HT-29 (cell line): Measurements from ENCODE around the gene PDE7B. TPM values are rescaled to one million over a fixed set of nuclear protein-coding genes. Genes with fewer than 3 reads are reported as not detected.

ENCODE experiments used
- DNase-seq: peaks from one replicate; pipeline ENCODE4 v3.0.0-alpha.2; 2015; ENCODE audit warnings: low spot score
- total RNA-seq: library from RNA; depleted of rRNA; stranded (reverse); fragments of >200 nt; shearing (Covaris generic); gene quantifications from 2 replicates; pipeline ENCODE4 v1.2.3, GENCODE V29; 2014; rRNA removed

Gene PDE7B
- not detected in 2 replicates for total RNA-seq

GRCh38 chr6:135851442-135852271 is at the start of gene PDE7B:
TSS of gene PDE7B (plus strand) at chr6:135851701.
- peak; percentile 45 for DNase-seq

GRCh38 chr6:135801755-135802465 is 49.6 kb upstream of the PDE7B start:
- DNase-seq = no peak

GRCh38 chr6:135810486-135810885 is 41.0 kb upstream of the PDE7B start:
- no peak for DNase-seq

- no peak for DNase-seq
Measured at GRCh38 chr6:135811170-135811569, 40.3 kb upstream of the PDE7B start.

GRCh38 chr6:135811644-135812526 is 39.6 kb upstream of the PDE7B start:
- no peak for DNase-seq

- DNase-seq = no peak
Measured at GRCh38 chr6:135813401-135813800, 38.1 kb upstream of the PDE7B start.

- DNase-seq = no peak
Measured at GRCh38 chr6:135814043-135814442, 37.5 kb upstream of the PDE7B start.

GRCh38 chr6:135815216-135815615 is 36.3 kb upstream of the PDE7B start:
- no peak for DNase-seq

GRCh38 chr6:135817035-135817434 is 34.5 kb upstream of the PDE7B start:
- no peak for DNase-seq

GRCh38 chr6:135819665-135820064 is 31.8 kb upstream of the PDE7B start:
- DNase-seq = no peak

GRCh38 chr6:135820340-135820739 is 31.2 kb upstream of the PDE7B start:
- no peak for DNase-seq

GRCh38 chr6:135823851-135824250 is 27.6 kb upstream of the PDE7B start:
- no peak for DNase-seq

GRCh38 chr6:135826236-135826804 is 25.2 kb upstream of the PDE7B start:
- DNase-seq = no peak

- DNase-seq = no peak
Measured at GRCh38 chr6:135828021-135828420, 23.5 kb upstream of the PDE7B start.

- no peak for DNase-seq
Measured at GRCh38 chr6:135830452-135830881, 21.0 kb upstream of the PDE7B start.

GRCh38 chr6:135831016-135831415 is 20.5 kb upstream of the PDE7B start:
- DNase-seq = no peak

GRCh38 chr6:135832166-135832565 is 19.3 kb upstream of the PDE7B start:
- no peak for DNase-seq

GRCh38 chr6:135833771-135834170 is 17.7 kb upstream of the PDE7B start:
- DNase-seq = no peak

- no peak for DNase-seq
Measured at GRCh38 chr6:135837735-135838449, 13.6 kb upstream of the PDE7B start.

GRCh38 chr6:135839121-135839520 is 12.4 kb upstream of the PDE7B start:
- DNase-seq = no peak
